ENCODE results near the gene KRT23.

Gene KRT23, protein sequence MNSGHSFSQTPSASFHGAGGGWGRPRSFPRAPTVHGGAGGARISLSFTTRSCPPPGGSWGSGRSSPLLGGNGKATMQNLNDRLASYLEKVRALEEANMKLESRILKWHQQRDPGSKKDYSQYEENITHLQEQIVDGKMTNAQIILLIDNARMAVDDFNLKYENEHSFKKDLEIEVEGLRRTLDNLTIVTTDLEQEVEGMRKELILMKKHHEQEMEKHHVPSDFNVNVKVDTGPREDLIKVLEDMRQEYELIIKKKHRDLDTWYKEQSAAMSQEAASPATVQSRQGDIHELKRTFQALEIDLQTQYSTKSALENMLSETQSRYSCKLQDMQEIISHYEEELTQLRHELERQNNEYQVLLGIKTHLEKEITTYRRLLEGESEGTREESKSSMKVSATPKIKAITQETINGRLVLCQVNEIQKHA

DNA sequence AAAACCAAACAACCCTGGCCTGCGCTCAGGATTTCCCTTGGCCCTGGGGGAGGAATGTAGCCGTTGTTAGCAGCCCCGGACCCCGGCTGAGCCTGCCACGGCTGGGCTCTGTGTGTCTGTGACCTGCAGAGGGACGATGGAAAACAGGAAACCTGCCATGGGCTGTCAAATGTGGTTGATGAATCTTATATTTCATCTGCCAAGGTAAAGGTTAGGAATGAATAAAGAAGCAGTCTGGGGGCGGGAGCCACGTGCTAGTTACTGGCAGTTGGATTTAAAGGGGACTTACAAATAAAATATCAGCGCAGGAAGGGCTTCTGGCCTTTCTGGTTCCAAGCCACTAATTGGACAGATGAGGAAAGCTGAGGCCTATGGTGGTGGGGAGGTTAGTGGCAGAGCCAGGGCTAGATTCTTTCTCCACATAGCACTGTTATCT lies at the start of gene KRT23:
Gene KRT23, minus strand, starts transcription at position 263 of the 436 bp plus-strand sequence. CDS start 1,043 bp downstream, outside the sequence.
- no peak for DNase-seq (ENCODE audit: low spot score)

DNA sequence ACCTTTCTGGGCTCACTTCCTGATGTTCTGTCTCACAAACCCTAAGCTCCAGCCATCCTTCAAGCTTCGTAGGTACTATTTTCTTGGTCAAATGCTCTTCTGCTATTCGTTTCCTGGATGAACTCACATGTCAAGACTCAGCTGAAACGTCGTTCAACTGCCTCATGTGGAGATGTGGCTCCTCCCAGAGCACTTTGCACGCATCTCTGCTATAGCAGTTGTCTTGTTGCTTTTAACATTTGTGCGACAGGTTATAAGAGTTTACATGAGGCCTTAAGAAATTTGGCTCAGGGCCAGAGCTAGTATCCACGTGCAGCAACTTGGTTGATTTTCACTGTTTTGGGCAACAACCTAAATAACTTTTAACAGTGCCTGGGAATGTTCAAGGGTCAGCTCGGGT lies 49.5 kb upstream of the KRT23 start:
- no peak for DNase-seq (ENCODE audit: low spot score)

DNA sequence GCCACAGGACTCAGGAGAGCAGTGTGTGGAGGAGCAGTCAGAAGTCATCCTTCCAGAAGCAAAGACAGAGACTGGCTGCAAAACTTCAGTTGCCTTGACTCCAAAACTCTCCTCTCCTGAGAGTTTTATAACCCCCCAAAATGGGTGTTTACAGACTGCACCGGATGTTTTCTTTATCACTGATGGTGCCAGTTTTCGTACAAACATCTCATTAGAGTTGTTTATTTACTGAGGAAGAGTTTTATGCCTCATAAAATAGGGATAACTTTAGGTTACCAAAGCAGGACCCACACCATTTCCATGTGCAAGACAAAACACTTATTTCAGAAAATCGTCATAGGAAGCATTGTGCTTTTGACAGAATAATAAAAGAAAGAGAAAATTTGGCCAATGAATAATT lies 46.8 kb upstream of the KRT23 start, which contains the start of gene KRT40:
Gene KRT40, minus strand, starts transcription at position 101 of the 400 bp plus-strand sequence. Its CDS starts 53 bp downstream, at position 48.
- no peak for DNase-seq (ENCODE audit: low spot score)

DNA sequence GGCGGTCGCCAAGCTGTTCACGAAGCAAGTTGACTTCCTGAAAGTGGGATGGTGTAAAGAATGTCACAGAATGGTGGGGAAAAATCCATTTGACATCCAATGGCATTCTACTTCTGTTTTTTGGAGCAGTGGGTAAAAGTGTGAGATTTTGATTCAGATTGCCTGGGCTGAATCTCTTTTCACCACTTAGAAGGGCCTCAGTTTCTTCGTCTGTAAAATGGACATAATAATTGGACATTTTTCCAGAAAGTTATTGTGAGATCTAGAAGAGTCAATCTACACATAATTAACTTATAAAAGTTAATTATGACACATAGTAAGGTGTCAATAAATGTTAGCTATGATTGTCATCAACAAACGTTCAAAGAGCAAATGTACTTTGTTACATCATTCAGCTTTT lies 43.7 kb upstream of the KRT23 start:
- DNase-seq (ENCODE audit: low spot score) = no peak

DNA sequence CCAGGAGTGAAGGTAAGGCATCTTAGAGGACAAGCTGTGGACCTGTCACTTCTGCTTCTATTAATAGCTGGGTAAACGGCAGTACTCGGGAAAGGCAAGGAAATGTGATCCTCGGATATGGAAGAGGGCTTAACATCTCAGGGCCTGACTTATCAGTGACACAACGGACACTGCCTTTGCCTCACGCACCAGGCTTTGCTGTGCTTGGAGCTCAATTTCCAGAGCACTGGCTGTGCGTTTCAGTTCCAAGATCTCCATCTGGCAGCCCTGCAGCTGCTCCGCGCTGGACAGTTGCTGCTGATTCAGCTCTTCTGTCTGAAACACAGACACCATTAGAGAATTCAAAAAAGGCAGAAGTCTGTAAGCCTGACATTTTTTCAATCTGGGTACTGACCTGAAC lies 43.1 kb upstream of the KRT23 start:
- peak; percentile 75 for DNase-seq (ENCODE audit: low spot score)

DNA sequence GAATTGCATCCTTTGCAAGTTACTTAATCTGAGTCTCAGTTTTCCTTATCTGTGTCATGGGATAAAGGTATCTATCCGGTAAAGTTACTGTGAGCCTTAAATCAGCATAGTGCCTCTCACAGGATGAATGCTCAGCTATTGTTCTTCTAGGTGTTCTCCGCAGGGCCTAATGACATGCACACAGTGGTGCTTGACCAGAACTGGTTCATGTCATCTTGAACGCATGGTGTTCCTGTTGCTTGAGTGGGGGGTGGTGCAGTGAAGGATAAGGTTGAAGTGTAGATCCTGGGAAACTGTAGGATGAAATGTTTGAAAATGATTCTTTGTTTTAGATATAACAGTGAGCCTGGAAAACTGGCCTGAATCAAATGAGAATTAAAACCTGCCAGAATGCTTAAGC lies 42.7 kb upstream of the KRT23 start:
- DNase-seq (ENCODE audit: low spot score) = no peak

DNA sequence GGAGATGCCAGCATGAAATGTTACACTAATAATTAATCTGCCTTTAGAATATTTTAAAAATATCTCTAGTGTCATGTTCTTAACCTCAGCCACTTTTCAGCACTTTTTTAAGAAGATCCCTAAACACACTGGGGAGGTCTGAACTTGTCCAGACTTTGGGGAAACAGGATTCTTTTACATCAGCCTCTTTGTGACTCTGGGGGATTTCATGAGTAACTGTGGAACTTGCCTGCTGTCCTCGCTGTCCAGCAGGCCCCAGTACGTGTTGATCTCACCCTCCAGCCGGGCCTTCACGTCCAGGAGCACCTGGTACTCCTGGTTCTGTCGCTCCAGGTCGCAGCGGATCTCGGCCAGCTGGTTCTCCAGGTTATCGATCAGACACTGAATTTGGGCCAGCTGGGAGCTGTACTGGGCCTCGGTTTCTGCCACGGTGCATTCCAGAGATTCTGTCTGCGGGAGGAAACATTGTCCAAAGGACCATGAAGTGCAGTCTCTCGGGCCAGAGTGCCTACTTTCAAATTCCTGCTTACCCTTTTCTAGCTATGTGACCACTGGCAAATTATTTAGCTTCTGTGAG lies 41.2 kb upstream of the KRT23 start:
- DNase-seq (ENCODE audit: low spot score) = no peak

DNA sequence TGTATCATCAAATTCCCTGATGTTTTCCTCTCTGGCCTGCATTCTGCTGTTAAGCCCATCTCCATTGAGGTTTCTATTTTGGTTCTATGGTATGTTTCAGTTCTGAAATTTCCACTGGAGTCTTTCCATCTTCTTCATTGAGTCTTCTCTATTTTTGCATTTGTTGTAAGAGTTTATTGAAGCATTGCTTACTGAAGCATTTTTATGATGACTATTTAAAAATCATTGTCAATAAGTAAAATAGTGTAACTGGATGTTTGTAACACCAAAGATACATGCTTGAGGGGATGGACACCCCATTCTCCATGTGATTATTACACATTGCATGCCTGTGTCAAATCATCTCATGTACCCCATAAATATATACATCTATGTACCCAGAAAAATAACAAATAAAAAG lies 38.1 kb upstream of the KRT23 start:
- DNase-seq (ENCODE audit: low spot score) = no peak

DNA sequence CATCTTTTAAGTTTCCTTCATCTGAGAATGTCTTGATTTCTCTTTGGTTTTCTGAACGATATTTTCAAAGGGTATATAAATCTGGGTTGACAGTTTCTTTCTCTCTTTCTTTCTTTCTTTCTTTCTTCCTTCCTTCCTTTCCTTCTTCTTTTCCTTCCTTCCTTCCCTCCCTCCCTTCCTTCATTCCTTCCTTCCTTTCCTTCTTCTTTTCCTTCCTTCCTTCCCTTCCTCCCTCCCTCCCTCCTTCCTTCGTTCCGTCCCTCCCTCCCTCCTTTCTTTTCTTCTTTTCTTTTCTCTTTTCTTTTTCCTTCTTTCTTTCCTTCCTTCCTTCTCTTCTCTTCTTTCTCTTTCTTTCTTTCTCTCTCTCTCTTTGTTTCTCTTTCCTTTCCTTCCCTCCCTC lies 36.9 kb upstream of the KRT23 start:
- no peak for DNase-seq (ENCODE audit: low spot score)

DNA sequence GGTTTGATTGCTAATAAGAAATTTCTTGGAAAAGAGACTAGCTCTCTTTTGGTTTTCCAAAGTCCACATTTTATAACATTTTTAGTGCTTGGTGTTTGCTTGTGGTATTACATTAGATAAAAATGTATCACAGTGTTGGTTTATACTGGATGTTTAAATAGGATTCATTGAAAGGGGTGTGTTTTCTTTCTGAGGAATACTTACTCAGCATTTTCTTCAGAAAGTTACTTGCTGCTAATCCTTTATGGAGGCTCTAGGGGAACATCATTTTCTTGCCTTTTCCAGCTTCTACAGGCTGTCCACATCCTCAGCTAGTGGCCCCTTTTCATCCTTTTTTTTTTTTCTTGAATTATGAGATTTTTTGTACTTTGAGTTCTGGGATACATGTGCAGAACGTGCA lies 30.1 kb upstream of the KRT23 start:
- no peak for DNase-seq (ENCODE audit: low spot score)

DNA sequence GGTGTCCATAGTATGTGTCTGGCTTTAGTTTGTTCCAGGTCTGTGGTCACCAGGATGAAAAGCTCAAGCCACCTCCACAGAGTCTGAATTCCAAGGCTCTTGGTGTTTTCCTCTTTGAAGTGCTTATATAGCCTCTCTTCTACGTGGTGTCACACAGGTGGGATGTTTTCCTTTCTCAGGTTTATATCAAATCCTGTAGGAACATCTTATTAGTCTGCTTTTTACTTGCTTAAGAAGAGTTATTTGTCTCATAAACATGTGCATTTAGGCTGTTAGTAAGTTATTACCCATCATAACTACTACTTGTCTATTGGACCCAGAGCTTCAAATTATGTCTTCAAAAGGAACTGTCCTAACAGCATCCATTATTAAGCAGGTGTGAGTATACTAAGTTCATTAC lies 29.4 kb upstream of the KRT23 start, which contains the start of gene KRT39:
Gene KRT39, minus strand, starts transcription at position 101 of the 400 bp plus-strand sequence. Its CDS starts 92 bp downstream, at position 9.
- DNase-seq (ENCODE audit: low spot score) = no peak

DNA sequence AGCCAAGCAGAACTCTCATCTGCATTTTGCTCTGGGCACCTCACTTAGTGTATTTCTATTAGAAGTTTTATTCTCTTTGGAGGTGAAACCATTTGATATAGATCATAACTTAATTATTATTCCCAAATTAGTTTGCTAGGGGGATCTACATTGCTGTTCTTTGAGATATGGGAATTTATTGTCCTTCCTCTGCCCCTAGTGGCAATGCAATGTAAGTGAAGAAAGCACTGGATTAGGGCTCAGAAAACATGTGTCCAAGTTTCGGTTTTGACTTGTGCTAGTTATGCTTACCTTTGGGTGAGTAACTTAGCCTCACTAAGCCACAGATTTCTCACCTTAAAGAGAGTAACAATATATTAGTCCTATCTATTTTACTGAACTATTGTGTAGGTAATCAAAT lies 26.4 kb upstream of the KRT23 start:
- no peak for DNase-seq (ENCODE audit: low spot score)

DNA sequence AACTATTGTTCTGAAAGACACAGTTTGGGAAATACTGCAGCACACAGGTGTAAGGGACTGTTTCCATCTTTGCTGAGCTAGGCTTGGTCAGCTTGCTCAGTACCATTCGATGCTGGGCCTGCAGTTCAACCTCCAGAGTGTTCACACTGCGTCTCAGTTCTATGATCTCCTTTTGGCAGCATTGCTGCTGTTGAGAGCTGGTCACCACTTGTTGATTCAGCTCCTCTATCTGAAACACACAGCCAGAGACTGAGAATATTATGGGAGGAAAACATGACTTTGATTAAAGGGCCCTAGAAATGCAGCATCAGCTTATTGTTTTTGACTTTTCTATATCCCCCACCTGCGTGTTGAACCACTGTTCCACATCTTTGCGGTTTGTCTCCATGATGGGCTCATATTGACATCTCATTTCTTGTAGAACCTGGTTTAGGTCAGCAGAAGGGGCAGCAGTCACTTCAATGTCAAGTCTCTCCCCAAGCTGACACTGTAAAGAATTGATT lies 24.7 kb upstream of the KRT23 start:
- DNase-seq (ENCODE audit: low spot score) = no peak

DNA sequence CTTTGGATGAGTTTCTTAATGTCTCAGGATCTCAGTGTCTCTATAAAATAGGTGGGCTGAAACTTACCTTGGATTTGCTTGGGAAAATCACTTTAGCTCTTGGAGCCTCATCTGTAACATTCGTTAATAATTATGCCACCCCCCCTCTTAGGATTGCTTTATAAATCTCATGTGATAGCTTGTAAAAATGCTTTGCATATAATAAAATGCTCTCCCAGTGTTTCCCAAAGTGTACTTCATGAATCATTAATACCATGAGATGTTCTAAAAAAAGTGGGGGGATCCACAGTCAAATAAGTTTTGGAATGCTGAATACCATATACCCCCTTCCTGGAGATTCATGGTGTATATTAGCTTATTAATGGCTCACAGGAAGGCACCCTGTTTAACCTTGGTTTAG lies 24.1 kb upstream of the KRT23 start:
- no peak for DNase-seq (ENCODE audit: low spot score)

DNA sequence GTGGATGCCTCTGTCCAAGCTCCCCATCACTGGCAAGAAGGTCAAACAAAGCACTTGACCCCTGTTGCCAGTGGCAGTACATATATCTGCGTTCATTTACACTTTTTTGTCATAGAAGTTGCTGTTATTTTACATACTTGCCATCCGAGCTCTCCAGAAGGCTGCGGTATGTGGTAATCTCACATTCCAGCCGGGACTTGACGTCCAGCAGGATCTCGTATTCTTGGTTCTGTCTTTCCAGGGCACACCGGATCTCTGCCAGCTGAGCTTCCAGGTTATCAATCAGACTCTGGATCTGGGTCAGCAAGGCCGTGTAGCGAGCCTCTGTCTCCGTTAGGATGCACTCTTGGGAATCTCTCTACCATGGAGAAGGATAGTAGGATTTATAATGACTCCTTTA lies 22.7 kb upstream of the KRT23 start:
- no peak for DNase-seq (ENCODE audit: low spot score)

DNA sequence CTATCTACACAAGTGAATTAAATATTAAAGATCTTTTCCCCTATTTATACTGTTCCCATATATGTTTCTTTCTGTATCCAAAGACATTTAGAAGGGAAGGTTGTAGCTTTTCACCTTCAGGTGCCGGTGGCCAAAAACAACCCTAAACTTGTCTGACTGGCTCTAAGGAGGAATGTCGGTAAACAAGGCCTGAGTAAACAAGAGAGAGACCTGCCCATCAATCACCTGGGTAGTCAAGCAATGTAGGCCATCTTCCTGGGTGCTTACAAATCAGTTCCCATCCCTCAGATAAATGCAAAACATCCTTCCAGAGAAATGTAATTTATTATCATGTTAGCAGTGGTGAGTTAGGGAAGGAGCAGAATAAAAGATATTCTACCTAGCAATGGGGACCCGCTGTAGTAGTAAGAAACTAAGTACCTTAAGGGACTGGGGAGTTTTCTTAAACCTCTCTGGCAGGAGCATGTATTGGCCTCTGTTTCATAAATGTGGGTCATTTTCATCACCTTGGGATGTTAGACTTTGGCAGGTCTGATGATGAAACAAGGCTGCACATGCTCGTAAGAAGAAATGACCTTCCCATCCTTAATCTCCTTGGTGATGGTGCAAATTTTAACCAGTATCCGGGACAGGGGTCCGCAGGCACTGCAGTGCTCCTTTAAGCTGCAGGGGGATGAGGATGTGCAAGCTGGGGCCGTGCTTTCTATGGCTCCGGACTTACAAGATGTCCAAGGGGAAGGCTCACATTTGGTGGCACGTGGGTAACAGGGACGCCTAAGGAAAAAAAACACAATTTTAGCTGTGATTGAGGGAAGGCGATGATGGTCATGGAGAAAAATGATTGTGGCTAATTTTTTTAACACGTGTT lies 20.9 kb upstream of the KRT23 start:
- no peak for DNase-seq (ENCODE audit: low spot score)

DNA sequence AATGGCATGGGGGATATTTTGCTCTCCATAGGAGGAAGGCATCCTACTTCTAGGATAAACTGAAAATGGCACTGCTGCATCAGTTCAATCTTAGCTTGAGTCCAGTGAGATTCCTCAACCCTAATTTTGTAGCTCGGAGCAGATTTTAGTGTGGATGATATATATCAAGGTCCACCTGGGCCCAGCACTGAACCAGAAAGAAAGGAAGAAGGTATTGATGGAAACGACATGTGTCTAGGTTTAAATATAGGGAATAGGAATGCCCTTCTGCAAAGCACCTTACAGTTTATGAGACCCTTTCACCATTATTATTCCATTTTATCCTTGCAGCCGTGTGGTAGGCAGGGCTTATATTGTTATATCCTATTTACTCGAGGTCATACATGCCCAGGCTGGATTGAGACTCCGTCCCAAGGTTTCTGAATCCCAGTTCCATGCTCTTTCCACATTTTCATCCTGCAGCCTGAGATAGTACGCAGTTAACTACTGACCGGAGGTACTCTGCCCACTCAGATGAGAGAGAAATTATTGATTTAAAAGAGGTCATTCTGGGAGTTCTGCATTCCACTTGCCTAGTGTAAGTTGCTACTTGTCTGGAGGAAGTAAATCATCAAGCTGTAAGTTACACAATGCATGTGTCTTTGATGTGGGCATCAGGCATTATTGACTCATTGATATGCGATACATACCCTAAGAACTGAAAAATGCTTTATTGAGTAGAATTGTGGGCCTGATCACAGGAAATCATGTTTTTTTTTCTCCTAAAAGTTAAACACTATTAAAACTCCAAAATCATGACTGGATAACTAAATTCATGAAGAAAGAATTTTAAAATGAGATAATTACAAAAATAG lies 19.2 kb upstream of the KRT23 start:
- DNase-seq (ENCODE audit: low spot score) = no peak

DNA sequence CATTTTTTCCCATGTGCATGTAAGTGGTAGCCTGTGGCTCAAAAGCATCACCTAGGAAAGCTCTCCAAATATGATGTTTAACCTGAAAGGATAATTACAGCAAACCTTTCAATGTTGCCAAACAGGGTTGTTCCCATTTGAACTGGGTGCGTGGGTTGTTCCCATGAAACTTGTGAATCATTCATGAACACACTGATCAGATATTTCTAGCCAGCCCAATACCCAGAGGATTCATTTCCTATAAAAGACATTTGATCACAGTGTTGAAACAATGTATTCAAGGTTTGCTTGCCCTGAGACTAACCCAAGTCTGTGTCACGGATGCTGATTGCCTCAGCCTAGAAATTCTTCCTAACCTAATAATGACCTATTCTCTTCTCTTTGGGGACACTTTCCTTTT lies 16.4 kb upstream of the KRT23 start:
- DNase-seq (ENCODE audit: low spot score) = no peak

DNA sequence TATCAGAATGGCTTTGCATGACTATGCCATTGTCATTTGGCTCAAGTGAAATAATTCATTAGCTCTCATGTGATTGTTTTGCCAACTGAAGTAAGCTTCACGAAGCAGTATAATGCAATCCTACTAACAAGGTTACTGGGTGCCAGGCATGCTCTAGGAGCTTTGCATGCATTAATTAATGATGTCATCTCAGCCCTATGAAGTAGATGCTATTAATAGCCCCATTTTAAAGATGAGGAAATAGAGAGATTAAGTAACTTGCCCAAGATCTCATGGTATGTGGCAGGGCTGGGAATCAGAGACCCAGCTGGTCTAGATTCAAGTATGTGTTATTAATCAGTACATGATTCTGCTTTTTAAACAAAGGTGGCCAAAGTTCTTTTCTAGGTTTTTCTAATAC lies 15.2 kb upstream of the KRT23 start:
- DNase-seq (ENCODE audit: low spot score) = no peak

DNA sequence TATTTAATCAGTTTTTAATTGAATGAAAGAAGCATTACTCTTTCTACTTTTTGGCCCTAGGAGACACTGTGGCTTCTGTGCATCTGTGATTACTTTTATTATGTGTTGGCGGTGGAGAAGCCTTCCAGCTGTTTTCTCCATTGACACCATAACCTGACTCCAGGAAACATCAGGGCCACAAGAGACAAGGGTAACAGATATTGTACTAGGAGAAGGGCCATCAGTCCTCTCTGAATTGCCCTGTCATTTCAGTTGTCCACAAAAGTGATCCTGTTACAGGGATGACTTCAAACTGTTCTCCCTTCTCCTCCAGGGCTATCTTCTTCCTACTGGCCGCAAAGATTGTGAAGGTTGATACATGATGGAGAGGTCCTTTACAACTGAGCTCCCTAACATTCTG lies 14.7 kb upstream of the KRT23 start:
- no peak for DNase-seq (ENCODE audit: low spot score)

DNA sequence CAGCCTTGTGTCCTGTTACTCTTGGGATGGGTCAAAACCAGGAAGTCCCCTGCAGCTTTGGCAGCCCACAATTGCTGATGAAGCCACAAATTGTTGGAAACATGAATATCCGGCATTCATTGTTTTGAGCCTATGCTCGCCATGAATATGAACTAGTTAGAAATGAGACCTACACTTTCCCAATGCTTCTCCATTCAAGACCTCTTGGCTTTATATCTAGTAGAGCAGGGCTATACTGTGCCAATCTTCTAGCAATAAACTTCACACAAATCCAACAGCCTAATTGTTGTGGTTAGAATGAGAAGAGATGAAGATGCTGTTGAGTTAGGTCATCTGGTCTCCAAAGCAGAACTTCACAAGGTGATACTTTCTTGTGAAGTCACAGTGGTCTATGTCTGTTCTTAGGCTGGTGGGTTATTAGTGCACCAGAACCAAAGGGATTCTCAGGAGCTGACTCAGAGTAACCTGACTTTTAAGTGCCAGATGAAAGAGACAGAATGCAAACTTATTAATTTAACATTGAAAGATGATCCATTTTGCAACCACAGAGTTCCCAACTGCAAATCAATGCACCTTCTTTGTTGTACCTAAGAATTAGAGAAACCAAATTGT lies 13.7 kb upstream of the KRT23 start:
- DNase-seq (ENCODE audit: low spot score) = no peak
